GM19240 (cell line): Measurements from ENCODE around the gene FLNC.

Experiments
- DNase-seq: peaks from one replicate; pipeline ENCODE4 v3.0.0; 2011; ENCODE audit warnings: low spot score; ENCODE audit not compliant: insufficient read length

FLNC gene

GRCh38 chr7:128800567-128800966 is 29.6 kb upstream of the FLNC start:
- DNase-seq: no peak

- DNase-seq: no peak
These were observed 29.2 kb upstream of the FLNC start for GRCh38 chr7:128801003-128801402.

GRCh38 chr7:128801667-128802418 is 28.4 kb upstream of the FLNC start:
- no peak for DNase-seq

GRCh38 chr7:128804484-128804883 is 25.7 kb upstream of the FLNC start:
- no peak for DNase-seq

GRCh38 chr7:128805225-128805624 is 25.0 kb upstream of the FLNC start:
- no peak for DNase-seq

- no peak for DNase-seq
These were observed 23.0 kb upstream of the FLNC start for GRCh38 chr7:128807191-128807590.

GRCh38 chr7:128809363-128809762 is 20.8 kb upstream of the FLNC start:
- no peak for DNase-seq

- DNase-seq: no peak
These were observed 19.7 kb upstream of the FLNC start for GRCh38 chr7:128810473-128810872.

- no peak for DNase-seq
These were observed 19.2 kb upstream of the FLNC start for GRCh38 chr7:128810997-128811396.

GRCh38 chr7:128811631-128812430 is 18.4 kb upstream of the FLNC start:
- DNase-seq: no peak

GRCh38 chr7:128812514-128813168 is 17.6 kb upstream of the FLNC start:
- no peak for DNase-seq

- no peak for DNase-seq
These were observed 15.7 kb upstream of the FLNC start for GRCh38 chr7:128814499-128814898.

GRCh38 chr7:128815289-128815942 is 14.8 kb upstream of the FLNC start:
- DNase-seq: no peak

- no peak for DNase-seq
These were observed 11.5 kb upstream of the FLNC start for GRCh38 chr7:128818694-128819093.

GRCh38 chr7:128821724-128822123 is 8.5 kb upstream of the FLNC start:
- no peak for DNase-seq

GRCh38 chr7:128826512-128826911 is 3.7 kb upstream of the FLNC start:
- no peak for DNase-seq

GRCh38 chr7:128826916-128827247 is 3.3 kb upstream of the FLNC start:
- no peak for DNase-seq

- DNase-seq: no peak
These were observed 2.8 kb upstream of the FLNC start for GRCh38 chr7:128827248-128827958.

GRCh38 chr7:128827971-128828711 is 2.1 kb upstream of the FLNC start:
- DNase-seq: no peak

GRCh38 chr7:128829391-128830166 is 627 bp upstream of the FLNC start:
- DNase-seq: no peak
